HS-27A (cell line): ENCODE measurements around the gene BTG2.
"Not testable (repeated sequence)": the region's sequence is repeated elsewhere in the genome, so short reads cannot be mapped to it uniquely, and the experiment has no call there.

Source experiments
- DNase-seq: peaks from one replicate; pipeline ENCODE4 v3.0.0-alpha.2; 2012; ENCODE audit warnings: low read depth, missing footprints

The BTG2 gene

DNA sequence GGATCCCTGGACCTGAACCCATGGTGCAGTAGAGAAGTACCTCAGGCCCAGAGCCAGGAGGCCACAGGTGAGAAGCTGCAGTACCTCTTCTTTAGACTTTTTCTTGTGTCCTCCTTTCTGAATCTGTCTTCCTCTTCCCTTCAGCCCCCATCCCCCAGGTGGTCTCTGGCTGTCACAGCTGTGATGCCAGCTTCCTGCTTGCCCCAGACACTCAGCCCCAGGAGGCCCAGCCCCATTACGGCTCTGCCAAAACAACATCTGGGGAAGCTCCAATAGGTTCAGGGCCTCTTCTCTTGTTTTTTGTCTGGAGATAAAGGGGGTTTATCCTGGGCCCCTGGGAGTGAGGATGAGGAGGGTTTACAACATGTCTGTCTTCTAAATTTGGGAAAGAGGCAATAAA, 9.5 kb upstream of the BTG2 start:
- no peak for DNase-seq

GRCh38 chr1:203296460-203297073, 8.8 kb upstream of the BTG2 start:
- DNase-seq, result no peak

GRCh38 chr1:203299169-203299568, 6.2 kb upstream of the BTG2 start:
- DNase-seq, result no peak

- DNase-seq, result not testable (repeated sequence)
Measured at GRCh38 chr1:203299719-203300429, 5.4 kb upstream of the BTG2 start.

GRCh38 chr1:203300441-203301330, 4.6 kb upstream of the BTG2 start:
- DNase-seq, result no peak

DNA sequence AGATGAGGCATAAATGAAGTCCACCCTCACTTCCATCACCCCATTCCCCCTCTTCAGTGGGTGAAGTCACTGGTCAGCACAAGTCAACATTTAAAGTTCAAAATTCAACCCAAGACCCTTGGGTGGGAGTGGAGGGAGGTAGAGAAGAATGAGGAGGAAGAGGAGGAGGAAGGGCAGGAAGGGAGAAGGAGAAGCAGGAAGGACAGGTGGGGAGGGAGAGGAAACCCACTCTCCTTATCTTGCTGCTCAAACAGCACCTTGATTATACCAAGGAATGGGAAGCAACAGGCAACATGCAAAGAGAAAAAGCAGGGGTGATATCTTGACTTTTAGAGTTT, 4.0 kb upstream of the BTG2 start:
- no peak for DNase-seq

- no peak for DNase-seq
Measured at GRCh38 chr1:203302456-203302855, 2.9 kb upstream of the BTG2 start.

GRCh38 chr1:203302894-203303293, 2.4 kb upstream of the BTG2 start:
- no peak for DNase-seq

- DNase-seq, result no peak
Measured at GRCh38 chr1:203304391-203304918, 864 bp upstream of the BTG2 start.

DNA sequence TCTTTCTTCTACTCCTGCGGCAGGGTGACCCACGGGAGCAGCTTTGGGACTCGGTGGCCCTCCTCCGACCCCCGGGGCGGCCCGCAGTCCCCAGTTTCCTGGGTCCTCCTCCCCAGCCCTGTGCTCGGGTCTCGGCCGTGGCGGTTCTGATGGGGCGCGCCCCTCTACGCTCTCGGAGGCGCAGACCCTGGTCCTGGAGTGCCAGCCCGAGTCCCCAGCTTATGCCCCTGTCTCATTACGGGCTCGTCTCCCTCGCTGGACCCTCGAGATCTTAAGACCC, 430 bp downstream of the BTG2 start:
- DNase-seq, result no peak

DNA sequence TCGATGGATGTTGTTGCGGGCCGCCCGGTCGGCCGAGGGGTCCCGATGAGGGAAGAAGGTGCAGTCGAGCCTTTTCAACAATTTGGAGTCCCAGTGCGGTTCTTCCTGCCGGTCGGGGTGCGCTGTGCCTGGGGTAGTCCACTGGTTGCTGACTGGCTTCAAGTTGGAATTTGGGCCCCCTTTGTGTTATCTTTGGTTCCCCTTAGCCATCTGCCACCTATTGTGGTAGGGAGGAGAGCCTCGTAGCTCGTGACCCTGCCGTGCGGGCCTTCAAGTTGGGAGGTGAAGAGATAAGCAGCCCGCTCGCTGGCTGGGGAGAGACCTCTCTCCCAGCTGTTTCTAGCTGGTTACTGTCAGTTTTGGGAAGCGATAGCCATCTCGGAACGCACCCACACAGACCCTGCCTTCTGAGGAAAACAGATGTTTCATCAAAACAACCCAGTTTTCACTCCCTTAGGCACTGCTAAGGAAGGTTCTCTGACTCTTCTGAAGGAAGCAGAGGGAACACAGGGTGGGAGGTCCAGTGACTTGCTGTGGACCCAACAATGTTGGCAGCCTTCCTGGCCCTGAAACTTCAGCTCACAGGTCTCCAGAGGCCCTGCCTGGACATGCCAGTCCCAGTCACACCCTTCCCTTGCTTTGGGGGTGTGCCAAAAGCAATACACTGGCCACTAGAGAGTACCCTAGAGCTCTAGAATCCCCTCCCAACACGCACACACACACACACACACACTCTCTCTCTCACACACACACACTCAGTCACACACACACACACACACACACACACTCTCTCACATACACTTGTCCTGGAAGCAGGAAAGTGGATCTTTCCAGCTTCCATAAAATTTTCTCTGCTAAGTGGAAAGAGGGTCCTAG, 1.0 kb downstream of the BTG2 start:
- peak; percentile 70 for DNase-seq

DNA sequence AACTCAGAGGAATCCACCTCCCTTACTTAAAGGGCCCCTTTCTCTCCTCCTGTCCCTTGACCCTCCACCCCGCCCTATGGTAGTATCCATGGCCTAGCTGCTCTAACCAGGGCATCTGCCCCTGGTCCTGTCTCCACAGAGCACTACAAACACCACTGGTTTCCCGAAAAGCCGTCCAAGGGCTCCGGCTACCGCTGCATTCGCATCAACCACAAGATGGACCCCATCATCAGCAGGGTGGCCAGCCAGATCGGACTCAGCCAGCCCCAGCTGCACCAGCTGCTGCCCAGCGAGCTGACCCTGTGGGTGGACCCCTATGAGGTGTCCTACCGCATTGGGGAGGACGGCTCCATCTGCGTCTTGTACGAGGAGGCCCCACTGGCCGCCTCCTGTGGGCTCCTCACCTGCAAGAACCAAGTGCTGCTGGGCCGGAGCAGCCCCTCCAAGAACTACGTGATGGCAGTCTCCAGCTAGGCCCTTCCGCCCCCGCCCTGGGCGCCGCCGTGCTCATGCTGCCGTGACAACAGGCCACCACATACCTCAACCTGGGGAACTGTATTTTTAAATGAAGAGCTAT, 1.7 kb downstream of the BTG2 start:
- DNase-seq, result no peak

- no peak for DNase-seq
Measured at GRCh38 chr1:203307641-203308126, 2.4 kb downstream of the BTG2 start.

GRCh38 chr1:203308328-203308922, 3.1 kb downstream of the BTG2 start:
- no peak for DNase-seq

- no peak for DNase-seq
Measured at GRCh38 chr1:203308923-203309331, 3.6 kb downstream of the BTG2 start.

GRCh38 chr1:203311368-203312301, 6.3 kb downstream of the BTG2 start:
- DNase-seq, result no peak

- DNase-seq, result not testable (repeated sequence)
Measured at GRCh38 chr1:203314025-203314759, 8.9 kb downstream of the BTG2 start.

DNA sequence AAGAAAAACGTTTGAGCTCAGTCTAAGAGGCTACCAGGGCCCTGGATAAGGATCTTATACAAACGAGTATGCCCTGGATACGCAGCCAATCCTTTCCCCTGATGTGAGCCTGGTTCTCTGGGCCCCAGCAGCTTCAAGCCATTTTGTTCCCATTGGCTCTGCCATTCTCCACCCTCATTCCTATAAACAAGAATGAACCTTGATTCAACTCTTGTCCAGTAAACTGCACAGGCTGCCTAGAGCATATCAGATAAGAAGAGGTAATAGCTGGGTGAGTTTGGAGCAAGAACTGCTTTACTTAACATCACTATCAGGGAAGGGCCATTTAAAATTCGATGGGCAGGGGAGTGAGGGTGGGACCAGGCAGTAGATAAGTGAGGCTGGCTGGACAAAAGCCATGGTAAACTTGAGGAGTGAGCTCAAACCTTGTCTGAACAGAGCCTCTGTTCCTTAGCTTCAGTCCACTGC, 11.3 kb downstream of the BTG2 start:
- DNase-seq, result no peak
